ENCODE data around the gene KRT81. TPM values are rescaled to one million over a fixed set of nuclear protein-coding genes. Genes with fewer than 3 reads are reported as not detected.
A peak's percentile ranks its signal among the peaks of the same experiment; 100 is the strongest.

The KRT81 gene
- total RNA-seq, 4 donors from 2014 or later, result not detected

DNA sequence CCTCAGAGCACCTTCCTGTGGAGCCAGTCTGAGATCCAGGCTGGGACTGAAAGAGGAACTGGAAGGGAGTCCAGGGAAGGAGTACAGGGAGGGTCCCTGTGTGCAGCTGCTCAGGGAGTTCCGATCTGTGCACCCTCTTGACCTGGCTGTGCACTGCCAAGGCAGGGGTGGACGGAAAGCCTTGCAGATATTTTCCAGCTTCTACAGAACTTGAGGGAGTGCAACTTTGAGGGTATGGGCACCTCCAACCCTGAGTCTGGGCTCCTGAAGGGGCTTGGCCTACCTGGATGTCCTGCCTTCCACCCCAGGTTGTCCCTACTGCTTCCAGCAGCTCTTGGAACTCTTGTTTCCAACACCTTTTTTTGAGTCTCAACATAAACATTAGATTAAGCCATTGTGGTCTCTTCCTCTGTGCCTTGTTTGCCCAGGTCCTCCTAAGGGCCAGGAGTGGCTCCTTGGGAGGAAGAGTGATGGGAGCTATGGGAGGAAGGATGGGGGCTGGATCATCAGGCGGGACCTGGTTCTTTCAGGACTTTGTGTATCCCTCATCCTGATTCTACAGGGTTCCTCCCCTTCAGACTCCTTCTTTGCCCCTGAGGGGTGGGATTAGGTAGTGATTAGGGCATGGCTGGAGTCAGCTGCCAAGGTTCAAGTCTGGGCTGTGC, 54.8 kb downstream of the KRT81 start:
- intact Hi-C loops (cut with DNase I), result no loop called here

More for the DNA sequence above, 54.8 kb downstream of the KRT81 start:
- H3K4me1 ChIP-seq, result peaks cover 19 to 67% (median 28%) of the 10 kb centered on the region in 3 donors
- peak overlapping the region in 1 of 4 donors; percentile 37 for H3K27ac ChIP-seq
- H3K9me3 ChIP-seq, result no peaks in the 10 kb centered on the region
- TF ChIP-seq POLR2A (IDR thresholded peaks at IDR 0.05), result no peak
- TF ChIP-seq, protein P1, sequence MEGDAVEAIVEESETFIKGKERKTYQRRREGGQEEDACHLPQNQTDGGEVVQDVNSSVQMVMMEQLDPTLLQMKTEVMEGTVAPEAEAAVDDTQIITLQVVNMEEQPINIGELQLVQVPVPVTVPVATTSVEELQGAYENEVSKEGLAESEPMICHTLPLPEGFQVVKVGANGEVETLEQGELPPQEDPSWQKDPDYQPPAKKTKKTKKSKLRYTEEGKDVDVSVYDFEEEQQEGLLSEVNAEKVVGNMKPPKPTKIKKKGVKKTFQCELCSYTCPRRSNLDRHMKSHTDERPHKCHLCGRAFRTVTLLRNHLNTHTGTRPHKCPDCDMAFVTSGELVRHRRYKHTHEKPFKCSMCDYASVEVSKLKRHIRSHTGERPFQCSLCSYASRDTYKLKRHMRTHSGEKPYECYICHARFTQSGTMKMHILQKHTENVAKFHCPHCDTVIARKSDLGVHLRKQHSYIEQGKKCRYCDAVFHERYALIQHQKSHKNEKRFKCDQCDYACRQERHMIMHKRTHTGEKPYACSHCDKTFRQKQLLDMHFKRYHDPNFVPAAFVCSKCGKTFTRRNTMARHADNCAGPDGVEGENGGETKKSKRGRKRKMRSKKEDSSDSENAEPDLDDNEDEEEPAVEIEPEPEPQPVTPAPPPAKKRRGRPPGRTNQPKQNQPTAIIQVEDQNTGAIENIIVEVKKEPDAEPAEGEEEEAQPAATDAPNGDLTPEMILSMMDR (IDR thresholded peaks at IDR 0.05), result no peak
- DNase-seq, result no peak
- peaks cover 0 to 36% (median 0%) of the 10 kb centered on the region in 4 donors for H3K27me3 ChIP-seq
- H3K4me3 ChIP-seq, result no peak overlapping the region
- H3K36me3 ChIP-seq, result no peaks in the 10 kb centered on the region
- WGBS, 2 donors, result 100% methylated on average over 1 to 2 of the region's 3 CpGs

Other genes starting within 250 kb of the KRT81 start
- 10 to 100 TPM in 1 of 4 donors, 1 to 10 TPM in 3; 3.4 to 12.6 (median 5.6) TPM for gene NR4A1, start 240.1 kb downstream of the KRT81 start, total RNA-seq
- gene ATG101, start 221.6 kb downstream of the KRT81 start, total RNA-seq, result 10 to 100 TPM; 36.7 to 54.7 (median 40.4) TPM
- gene SMIM41, start 211.8 kb downstream of the KRT81 start, total RNA-seq, result 1 to 10 TPM in 2 of 4 donors, under 1 TPM in 1, not detected in 1; 0.50 to 5.7 (median 1.8) TPM
- 10 to 100 TPM; 11.4 to 39.6 (median 16.5) TPM for gene KRT80, start 99.5 kb downstream of the KRT81 start, total RNA-seq
- 100 to 1,000 TPM in 1 of 4 donors, 10 to 100 TPM in 3; 18.7 to 118 (median 64.4) TPM for gene KRT7, start 58.3 kb downstream of the KRT81 start, total RNA-seq
- not detected for gene KRT86, start 16.9 kb downstream of the KRT81 start, total RNA-seq
- gene KRT83, start 29.9 kb upstream of the KRT81 start, total RNA-seq, result not detected
- not detected for gene KRT85, start 75.9 kb upstream of the KRT81 start, total RNA-seq
- under 1 TPM in 1 of 4 donors, not detected in 3; 0.30 TPM for gene KRT84, start 94.1 kb upstream of the KRT81 start, total RNA-seq
- gene KRT82, start 114.8 kb upstream of the KRT81 start, total RNA-seq, result not detected
- under 1 TPM in 1 of 4 donors, not detected in 3; 0.44 TPM for gene KRT75, start 142.8 kb upstream of the KRT81 start, total RNA-seq
- gene KRT6B, start 160.6 kb upstream of the KRT81 start, total RNA-seq, result 1,000 to 10,000 TPM in 3 of 4 donors, 100 to 1,000 TPM in 1; 308 to 3,585 (median 1,609) TPM
- gene KRT6C, start 182.3 kb upstream of the KRT81 start, total RNA-seq, result 1,000 to 10,000 TPM in 3 of 4 donors, 10 to 100 TPM in 1; 99.0 to 3,532 (median 1,742) TPM
- over 10,000 TPM in 3 of 4 donors, 1,000 to 10,000 TPM in 1; 1,263 to 22,053 (median 17,717) TPM for gene KRT6A, start 201.7 kb upstream of the KRT81 start, total RNA-seq
- gene KRT5, start 228.9 kb upstream of the KRT81 start, total RNA-seq, result over 10,000 TPM in 1 of 4 donors, 1,000 to 10,000 TPM in 3; 7,921 to 12,107 (median 9,375) TPM